ENCODE measurements around the gene CHMP3.
A peak's percentile ranks its signal among the peaks of the same experiment; 100 is the strongest.
"Not testable (repeated sequence)": the region's sequence is repeated elsewhere in the genome, so short reads cannot be mapped to it uniquely, and the experiment has no call there.

CHMP3 gene

DNA sequence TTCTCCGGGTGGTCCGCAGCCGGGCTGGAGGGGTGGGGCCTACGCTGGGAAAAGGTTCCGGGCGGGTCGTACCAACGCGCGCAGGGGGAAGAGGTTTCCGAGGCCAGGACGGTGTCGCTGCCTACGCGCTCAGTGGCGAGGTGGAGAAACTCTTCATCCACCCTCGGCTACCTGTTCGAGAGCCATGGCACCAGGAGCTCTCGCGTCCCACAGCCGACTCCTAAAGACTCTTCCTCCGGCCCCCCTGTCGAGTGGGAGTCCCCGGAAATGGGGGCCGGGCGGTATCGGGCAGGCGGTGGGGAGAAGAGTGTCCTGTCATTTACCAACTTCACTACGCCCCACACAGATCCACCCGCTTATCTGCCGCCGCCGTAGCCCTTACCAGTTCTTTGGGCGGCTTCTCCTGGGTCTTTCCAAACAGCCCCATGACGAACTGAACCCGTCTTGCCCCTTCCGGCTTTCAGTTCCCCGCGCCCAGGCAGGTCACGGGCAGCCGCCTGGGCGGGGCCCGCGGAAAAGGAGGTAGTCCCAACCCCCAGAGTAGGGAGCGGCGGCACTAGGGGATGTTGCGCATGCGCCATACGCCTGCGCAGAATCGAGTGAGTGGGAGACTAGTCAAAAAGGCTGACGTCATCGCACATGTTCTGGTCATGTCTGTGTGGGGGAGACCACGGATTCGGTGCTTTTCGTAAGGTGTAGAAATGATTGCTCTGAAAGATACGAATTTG lies at the start of gene CHMP3:
CHMP3 (minus strand) TSS at position 522 of the 728 bp plus-strand sequence; CDS start at position 427, 95 bp downstream.
- Mint-ChIP-seq H3K27ac (peak within 1 kb of the TSS; percentile 99), H3K27me3 (no peaks in the 10 kb centered on the region), H3K4me3 (peak within 1 kb of the TSS; percentile 93 to 94), H3K9me3 (peaks cover 5 to 6% of the 10 kb centered on the region in 2 donors), H3K4me1 (peaks cover 30% of the 10 kb centered on the region)
- DNase-seq (peak; percentile 97 to 99), ATAC-seq (peak; percentile 93)

DNA sequence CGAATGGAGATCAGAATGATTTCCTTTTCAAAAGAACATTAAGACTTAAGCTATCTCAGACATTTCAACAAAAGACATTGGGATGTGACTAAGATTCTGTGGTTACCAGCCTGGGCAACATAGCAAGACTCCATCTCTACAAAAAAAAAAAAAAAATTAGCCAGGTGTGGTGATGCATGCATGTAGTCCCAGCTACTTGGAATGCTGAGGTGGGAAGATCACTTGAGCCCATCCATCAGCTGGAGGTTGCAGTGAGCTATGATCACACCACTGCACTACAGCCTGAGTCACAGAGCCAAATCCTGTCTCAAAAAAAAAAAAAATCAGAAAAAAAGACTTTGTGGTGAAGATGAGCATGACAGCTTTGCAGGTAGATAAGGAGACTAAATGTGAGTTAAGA lies 47.6 kb upstream of the CHMP3 start:
- Mint-ChIP-seq H3K27me3 (no peaks in the 10 kb centered on the region), H3K4me1 (peaks cover 19% of the 10 kb centered on the region), H3K4me3 (no peak overlapping the region), H3K9me3 (no peaks in the 10 kb centered on the region), H3K27ac (no peak overlapping the region)
- DNase-seq (no peak), ATAC-seq (no peak)

GRCh38 chr2:86608832-86609410 lies 45.7 kb upstream of the CHMP3 start:
- DNase-seq (no peak), ATAC-seq (no peak)
- Mint-ChIP-seq H3K4me1 (peaks cover 19% of the 10 kb centered on the region), H3K4me3 (no peak overlapping the region), H3K27me3 (no peaks in the 10 kb centered on the region), H3K27ac (peak overlapping the region; percentile 27), H3K9me3 (no peaks in the 10 kb centered on the region)

DNA sequence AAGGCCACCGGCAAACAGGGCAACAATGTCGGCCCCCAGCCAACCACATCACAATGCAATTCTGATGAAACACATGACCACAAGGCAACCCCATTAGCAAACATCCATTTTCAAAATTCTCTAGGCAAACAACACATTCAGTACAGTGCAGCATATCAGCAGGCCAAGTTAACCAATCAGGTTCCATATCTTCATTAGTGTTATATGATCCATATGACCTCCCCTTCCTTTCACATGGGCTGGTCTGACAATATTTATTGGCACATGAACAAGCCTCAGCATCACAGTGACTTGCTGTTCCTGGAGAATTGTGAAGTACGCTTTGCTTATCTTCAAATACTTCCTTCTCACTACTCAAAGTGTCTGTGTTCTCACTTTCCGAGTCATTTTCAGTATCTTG lies 40.7 kb upstream of the CHMP3 start:
- no peaks in the 10 kb centered on the region for H3K4me1 Mint-ChIP-seq
- DNase-seq (no peak), ATAC-seq (no peak)
- no peaks in the 10 kb centered on the region for H3K9me3 Mint-ChIP-seq
- no peak overlapping the region for H3K27ac Mint-ChIP-seq
- no peak overlapping the region for H3K4me3 Mint-ChIP-seq
- no peaks in the 10 kb centered on the region for H3K27me3 Mint-ChIP-seq

GRCh38 chr2:86598966-86599365 lies 35.7 kb upstream of the CHMP3 start:
- H3K4me1 Mint-ChIP-seq, result no peaks in the 10 kb centered on the region
- no peak for ATAC-seq
- H3K9me3 Mint-ChIP-seq, result no peaks in the 10 kb centered on the region
- H3K4me3 Mint-ChIP-seq, result no peak overlapping the region
- H3K27me3 Mint-ChIP-seq, result no peaks in the 10 kb centered on the region
- no peak overlapping the region for H3K27ac Mint-ChIP-seq
- no peak for DNase-seq

DNA sequence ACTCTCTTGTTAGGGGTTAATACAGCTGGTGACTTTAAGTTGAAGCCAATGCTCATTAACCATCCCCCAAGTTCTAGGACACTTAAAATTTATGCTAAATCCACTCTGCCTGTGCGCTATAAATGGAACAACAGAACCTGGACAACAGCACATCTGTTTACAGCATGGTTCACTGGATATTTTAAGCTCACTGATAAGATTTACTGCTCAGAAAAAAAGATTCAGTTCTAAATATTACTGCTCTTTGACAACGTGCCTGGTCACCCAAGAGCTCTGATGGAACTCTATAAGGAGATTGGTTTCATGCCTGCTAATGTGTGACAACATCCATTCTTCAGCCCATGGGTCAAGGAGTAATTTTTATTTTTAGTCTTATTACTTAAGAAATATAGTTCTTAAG lies 32.9 kb upstream of the CHMP3 start:
- no peak for DNase-seq
- ATAC-seq, result no peak
- H3K27me3 Mint-ChIP-seq, result no peaks in the 10 kb centered on the region
- H3K27ac Mint-ChIP-seq, result no peak overlapping the region
- no peaks in the 10 kb centered on the region for H3K4me1 Mint-ChIP-seq
- H3K9me3 Mint-ChIP-seq, result no peaks in the 10 kb centered on the region
- H3K4me3 Mint-ChIP-seq, result no peak overlapping the region

- no peak for ATAC-seq
- Mint-ChIP-seq H3K9me3 (no peaks in the 10 kb centered on the region), H3K4me3 (no peak overlapping the region), H3K27ac (no peak overlapping the region), H3K4me1 (no peaks in the 10 kb centered on the region), H3K27me3 (no peaks in the 10 kb centered on the region)
- no peak for DNase-seq
These were observed 30.0 kb upstream of the CHMP3 start for GRCh38 chr2:86593266-86593665.

DNA sequence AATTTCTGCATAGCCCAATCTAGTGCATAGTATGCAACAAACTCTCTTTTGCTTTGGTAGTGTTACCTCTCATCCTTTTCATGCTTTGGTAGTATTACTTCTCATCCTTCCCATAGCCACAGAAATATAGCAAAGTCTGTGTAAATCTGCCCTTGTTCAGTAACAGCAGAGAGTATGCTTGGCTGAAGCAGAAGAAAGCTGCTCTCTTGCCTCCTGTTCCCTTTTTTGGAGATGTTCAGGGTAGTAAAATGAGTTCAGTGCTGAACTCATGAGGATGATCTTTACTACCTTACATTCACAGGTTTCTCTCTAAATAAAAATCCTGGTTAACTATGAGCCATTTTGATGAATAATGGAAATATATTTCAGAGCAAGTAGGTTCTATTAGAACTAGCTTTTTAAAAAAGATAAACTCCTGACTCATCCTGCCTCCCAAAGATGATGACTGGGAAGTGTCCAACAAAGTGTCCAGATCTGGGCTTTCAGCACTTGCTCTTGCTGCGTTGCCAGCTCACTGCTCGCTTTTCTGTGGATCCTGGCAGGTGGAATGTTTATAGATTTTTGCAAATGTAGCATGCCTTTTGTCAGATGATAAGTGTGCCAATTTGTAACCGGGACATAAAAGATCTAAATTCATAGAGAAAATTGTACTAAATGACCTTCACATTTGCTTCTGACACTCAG lies 29.4 kb upstream of the CHMP3 start:
- no peaks in the 10 kb centered on the region for H3K27me3 Mint-ChIP-seq
- H3K9me3 Mint-ChIP-seq, result no peaks in the 10 kb centered on the region
- ATAC-seq, result no peak
- no peak overlapping the region for H3K27ac Mint-ChIP-seq
- no peaks in the 10 kb centered on the region for H3K4me1 Mint-ChIP-seq
- no peak overlapping the region for H3K4me3 Mint-ChIP-seq
- no peak for DNase-seq

DNA sequence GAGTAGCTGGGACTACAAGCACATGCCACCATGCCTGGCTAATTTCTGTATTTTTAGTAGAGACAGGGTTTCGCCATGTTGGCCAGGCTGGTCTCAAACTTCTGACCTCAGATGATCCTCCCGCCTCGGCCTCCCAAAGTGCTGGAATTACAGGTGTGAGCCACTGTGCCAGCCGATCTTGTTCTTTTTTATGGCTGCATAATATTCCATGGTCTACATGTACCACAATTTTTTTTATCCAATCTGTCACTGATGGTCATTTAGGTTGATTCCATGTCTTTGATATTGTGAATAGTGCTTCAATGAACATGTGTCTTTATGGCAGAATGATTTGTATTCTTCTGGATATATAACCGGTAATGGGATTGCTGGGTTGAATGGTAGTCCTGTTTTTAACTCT lies 26.5 kb upstream of the CHMP3 start:
- not testable (repeated sequence) for H3K4me3 Mint-ChIP-seq, H3K9me3 Mint-ChIP-seq, ATAC-seq, H3K27ac Mint-ChIP-seq, DNase-seq, H3K27me3 Mint-ChIP-seq, H3K4me1 Mint-ChIP-seq

GRCh38 chr2:86584151-86584913 lies 21.1 kb upstream of the CHMP3 start:
- Mint-ChIP-seq H3K4me3 (peak overlapping the region; percentile 7 to 20), H3K4me1 (peaks cover 15% of the 10 kb centered on the region), H3K27me3 (no peaks in the 10 kb centered on the region), H3K27ac (peak overlapping the region in 1 of 2 donors; percentile 28), H3K9me3 (no peaks in the 10 kb centered on the region)
- DNase-seq (no peak), ATAC-seq (peak; percentile 79)

DNA sequence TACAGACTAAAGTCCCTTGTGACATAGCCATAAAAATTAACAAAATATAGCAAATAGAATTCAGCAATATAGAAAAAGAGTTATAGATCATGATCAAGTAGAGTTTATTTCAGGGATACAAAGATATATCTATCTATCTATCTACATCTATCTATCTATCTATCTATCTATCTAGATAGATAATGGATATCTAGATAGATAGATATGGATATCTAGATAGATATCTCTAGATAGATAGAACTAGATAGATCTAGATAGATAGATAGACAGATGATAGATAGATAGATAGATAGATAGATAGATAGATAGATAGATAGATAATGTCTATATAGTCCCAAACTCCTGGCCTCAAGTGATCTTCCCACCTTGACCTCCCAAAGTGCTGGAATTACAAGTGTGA lies 17.3 kb upstream of the CHMP3 start:
- Mint-ChIP-seq H3K4me3 (no peak overlapping the region), H3K4me1 (peaks cover 15% of the 10 kb centered on the region), H3K27ac (no peak overlapping the region), H3K27me3 (no peaks in the 10 kb centered on the region), H3K9me3 (peaks cover 0 to 3% of the 10 kb centered on the region in 2 donors)
- ATAC-seq, result no peak
- no peak for DNase-seq

DNA sequence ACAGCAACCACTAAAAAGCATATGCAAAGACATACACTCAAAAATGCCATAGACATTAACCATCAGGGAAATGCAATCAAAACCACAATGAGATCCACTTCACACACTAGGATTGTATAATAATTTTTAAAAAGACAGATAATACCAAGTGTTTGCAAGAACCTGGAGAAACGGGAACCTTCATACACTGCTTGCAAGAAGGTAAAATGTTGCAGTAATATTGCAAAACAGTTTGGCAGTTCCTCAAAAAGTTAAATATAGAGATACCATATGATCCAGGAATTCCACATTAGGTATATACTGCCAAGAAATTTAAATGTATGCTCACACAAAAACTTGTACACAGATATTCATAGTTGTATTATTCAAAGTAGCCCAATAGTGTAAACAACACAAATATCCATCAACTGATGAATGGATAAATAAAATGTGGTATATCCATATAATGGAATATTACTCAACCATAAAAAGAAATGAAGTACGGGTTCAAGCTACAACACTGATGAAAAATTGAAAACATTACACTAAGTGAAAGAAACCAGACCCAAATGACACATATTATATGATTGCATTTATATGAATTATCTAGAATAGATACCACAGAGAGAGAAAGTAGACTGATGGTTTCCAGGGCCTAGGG lies 14.7 kb upstream of the CHMP3 start:
- H3K27me3 Mint-ChIP-seq, result no peaks in the 10 kb centered on the region
- ATAC-seq (no peak), DNase-seq (no peak)
- peaks cover under 1% of the 10 kb centered on the region for H3K4me1 Mint-ChIP-seq
- no peak overlapping the region for H3K4me3 Mint-ChIP-seq
- no peak overlapping the region for H3K27ac Mint-ChIP-seq
- H3K9me3 Mint-ChIP-seq, result peaks cover 0 to 3% of the 10 kb centered on the region in 2 donors

- Mint-ChIP-seq H3K4me1 (peaks cover 7% of the 10 kb centered on the region), H3K9me3 (peaks cover 0 to 8% of the 10 kb centered on the region in 2 donors), H3K4me3 (no peak overlapping the region), H3K27me3 (no peaks in the 10 kb centered on the region), H3K27ac (no peak overlapping the region)
- ATAC-seq (no peak), DNase-seq (no peak)
These were observed 6.8 kb upstream of the CHMP3 start for GRCh38 chr2:86570059-86570458.

GRCh38 chr2:86566821-86567190 lies 3.6 kb upstream of the CHMP3 start:
- Mint-ChIP-seq H3K9me3 (peaks cover 5 to 14% of the 10 kb centered on the region in 2 donors), H3K4me1 (peaks cover 22% of the 10 kb centered on the region), H3K4me3 (no peak overlapping the region), H3K27me3 (no peaks in the 10 kb centered on the region), H3K27ac (no peak overlapping the region)
- DNase-seq, result no peak
- no peak for ATAC-seq

DNA sequence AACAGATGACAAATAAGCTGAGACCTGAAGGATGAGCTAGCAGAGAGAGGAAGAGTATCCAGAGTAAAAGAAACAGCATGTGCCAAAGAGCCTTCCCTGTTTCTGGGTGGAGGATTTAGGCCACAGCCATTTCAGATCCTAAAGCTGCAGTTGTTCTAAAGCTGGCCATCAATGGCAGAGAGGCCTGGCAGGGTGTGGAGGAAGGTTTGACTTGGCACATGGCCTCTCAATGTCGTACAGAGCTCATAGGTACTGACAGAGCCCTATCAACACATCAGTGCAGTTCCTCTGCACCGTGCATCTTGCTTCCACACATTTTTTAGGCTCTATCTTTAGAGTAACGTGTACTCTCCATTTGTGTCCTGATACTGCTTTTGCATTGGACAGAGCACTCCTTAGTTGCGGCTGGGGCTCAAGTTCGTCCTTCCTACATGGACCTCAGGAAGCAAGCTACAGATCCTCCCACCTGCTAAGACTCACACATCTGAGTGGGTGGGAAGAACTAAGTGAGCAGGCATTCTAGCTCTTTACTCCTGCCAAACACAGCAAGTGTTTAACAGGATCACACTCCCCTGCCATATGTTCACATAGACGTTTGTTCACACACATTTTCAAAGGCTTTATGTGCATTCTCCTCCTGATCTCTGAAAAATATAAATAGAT lies 3.0 kb upstream of the CHMP3 start:
- peaks cover 28% of the 10 kb centered on the region for H3K4me1 Mint-ChIP-seq
- H3K27ac Mint-ChIP-seq, result no peak overlapping the region
- H3K4me3 Mint-ChIP-seq, result no peak overlapping the region
- ATAC-seq, result no peak
- no peaks in the 10 kb centered on the region for H3K27me3 Mint-ChIP-seq
- no peak for DNase-seq
- H3K9me3 Mint-ChIP-seq, result peaks cover 5 to 14% of the 10 kb centered on the region in 2 donors

All from stimulated activated naive CD8-positive, alpha-beta T cell treated with anti-CD3 and anti-CD28 coated beads, Interleukin-15, amount 100 ng/mL, for 72 hours (primary cell).